ENCODE data around the gene NPIPB2. TPM values are rescaled to one million over a fixed set of nuclear protein-coding genes. Genes with fewer than 3 reads are reported as not detected.
"Not testable (repeated sequence)": the region's sequence is repeated elsewhere in the genome, so short reads cannot be mapped to it uniquely, and the experiment has no call there.

Gene NPIPB2
- total and polyA plus RNA-seq, 11 donors: 1.1 to 8.4 (median 2.7) TPM

GRCh38 chr16:11946433-11946832, 4.6 kb upstream of the NPIPB2 start:
- ATAC-seq: no peak
- no peak overlapping the region for H3K27ac ChIP-seq
- WGBS, 4 donors: 81 to 87% (median 83%) methylated on average over 3 of the region's 3 CpGs
- no peaks in the 10 kb centered on the region for H3K4me1 ChIP-seq
- no peak overlapping the region for H3K4me3 ChIP-seq
- TF ChIP-seq CTCF (IDR thresholded peaks at IDR 0.05) (no peak), POLR2A (IDR thresholded peaks at IDR 0.05) (no peak)
- no peaks in the 10 kb centered on the region for H3K27me3 ChIP-seq
- no peak for DNase-seq
- H3K36me3 ChIP-seq: no peaks in the 10 kb centered on the region
- intact Hi-C loops (cut with DNase I): loop anchor here in 3 of 10 donors (5.0 kb wide), 1 partner anchor 121 kb away; no protein-coding TSS in a partner anchor
- H3K9me3 ChIP-seq: no peaks in the 10 kb centered on the region

GRCh38 chr16:11927350-11927749, 14.5 kb downstream of the NPIPB2 start:
- intact Hi-C loops (cut with DNase I); ATAC-seq; H3K36me3 ChIP-seq; H3K27me3 ChIP-seq; H3K4me1 ChIP-seq; H3K9me3 ChIP-seq; H3K27ac ChIP-seq; DNase-seq; H3K4me3 ChIP-seq: not testable (repeated sequence)
- 77 to 81% (median 80%) methylated on average over 13 of the region's 13 CpGs for WGBS, 4 donors

GRCh38 chr16:11924046-11924445, 17.8 kb downstream of the NPIPB2 start:
- H3K4me3 ChIP-seq; H3K36me3 ChIP-seq; DNase-seq; H3K4me1 ChIP-seq; ATAC-seq; H3K27me3 ChIP-seq; H3K9me3 ChIP-seq; H3K27ac ChIP-seq; intact Hi-C loops (cut with DNase I): not testable (repeated sequence)
- 87 to 89% (median 87%) methylated on average over 10 of the region's 10 CpGs for WGBS, 4 donors

GRCh38 chr16:11916524-11917285, 25.1 kb downstream of the NPIPB2 start:
- peak overlapping the region in 11 of 12 donors; percentile 47 to 96 (median 91) for H3K27ac ChIP-seq
- no peaks in the 10 kb centered on the region for H3K36me3 ChIP-seq
- no peak for TF ChIP-seq CTCF (IDR thresholded peaks at IDR 0.05)
- no peak for TF ChIP-seq POLR2A (IDR thresholded peaks at IDR 0.05)
- H3K9me3 ChIP-seq: no peaks in the 10 kb centered on the region
- no peaks in the 10 kb centered on the region for H3K27me3 ChIP-seq
- intact Hi-C loops (cut with DNase I): loop anchor here in 4 of 10 donors (1.0 to 10.0 kb wide), 4 partner anchors 60 to 64 kb away; partner anchors contain the start of genes RSL1D1 (in 2 of the 4) and SNX29 (in 2 of the 4)
- peaks cover 4 to 32% (median 23%) of the 10 kb centered on the region in 12 donors for H3K4me1 ChIP-seq
- H3K4me3 ChIP-seq: peak overlapping the region; percentile 21 to 94 (median 88)
- WGBS, 4 donors: 70 to 77% (median 74%) methylated on average over 13 of the region's 13 CpGs
- no peak for DNase-seq
- no peak for ATAC-seq

- TF ChIP-seq CTCF (IDR thresholded peaks at IDR 0.05) (peak in 7 of 12 donors; percentile 9 to 26 (median 16)), POLR2A (IDR thresholded peaks at IDR 0.05) (peak in 1 of 2 donors; percentile 72)
- H3K4me3 ChIP-seq: peak within 1 kb of the TSS; percentile 72 to 94 (median 89)
- ATAC-seq (peak; percentile 96 to 99 (median 98)), DNase-seq (peak; percentile 99 to 100 (median 100))
- no peaks in the 10 kb centered on the region for H3K36me3 ChIP-seq
- intact Hi-C loops (cut with DNase I): loop anchor here in 4 of 10 donors (1.0 to 10.0 kb wide), 4 partner anchors 60 to 64 kb away; partner anchors contain the start of genes RSL1D1 (in 2 of the 4) and SNX29 (in 2 of the 4)
- H3K9me3 ChIP-seq: no peaks in the 10 kb centered on the region
- H3K4me1 ChIP-seq: peaks cover 4 to 39% (median 29%) of the 10 kb centered on the region in 12 donors
- H3K27ac ChIP-seq: peak within 1 kb of the TSS; percentile 73 to 96 (median 92)
- WGBS, 4 donors: 1 to 2% (median 1%) methylated on average over 60 to 84 of the region's 84 CpGs
- no peaks in the 10 kb centered on the region for H3K27me3 ChIP-seq
These were observed 26.0 kb downstream of the NPIPB2 start, which contains the start of gene GSPT1 for GRCh38 chr16:11915644-11916523. TSS of gene GSPT1 (minus strand) at chr16:11915956. CDS start at chr16:11915720, 236 bp downstream.

Data from heart left ventricle (tissue), 16 donors.